Keratinocyte (primary cell): ENCODE measurements around the gene SLC41A3. TPM values are rescaled to one million over a fixed set of nuclear protein-coding genes. Genes with fewer than 3 reads are reported as not detected.

Source experiments
- DNase-seq: peaks from one replicate; pipeline ENCODE4 v3.0.0-alpha.2; 2011; ENCODE audit warnings: low read depth, missing footprints, low spot score
- FAIRE-seq: peaks from 2 replicates; lab custom pipeline; 2011; peaks lifted over from hg19 to GRCh38; lab: Jason Lieb, UNC
- H2AFZ ChIP-seq: 2 replicates; pipeline ENCODE4 v1.6.0; 2012; ENCODE audit warnings: low read length, control low read depth, inconsistent platforms; ENCODE audit not compliant: control insufficient read depth
- H3K27ac ChIP-seq: 2 replicates; pipeline ENCODE4 v1.5.1; 2011; ENCODE audit warnings: low read length; ENCODE audit not compliant: control insufficient read depth, insufficient read depth
- H3K27me3 ChIP-seq: 3 replicates; pipeline ENCODE4 v1.6.0; 2011; ENCODE audit warnings: low read length; ENCODE audit not compliant: control insufficient read depth, insufficient read depth; ENCODE audit errors: extremely low read depth
- H3K36me3 ChIP-seq, 2 experiments: 2 replicates in 1 of 2; 3 replicates in 1 of 2; pipeline ENCODE4 v1.5.1; 2011; ENCODE audit warnings: low read length in 2 of 2, mild to moderate bottlenecking in 1 of 2; ENCODE audit not compliant: control insufficient read depth in 2 of 2, insufficient read depth in 2 of 2; ENCODE audit errors: extremely low read depth in 1 of 2
- H3K4me1 ChIP-seq: 3 replicates; pipeline ENCODE4 v1.5.1; 2011; ENCODE audit warnings: low read length; ENCODE audit not compliant: control insufficient read depth, insufficient read depth; ENCODE audit errors: extremely low read depth
- H3K4me2 ChIP-seq: 3 replicates; pipeline ENCODE4 v1.6.0; 2011; ENCODE audit warnings: low read depth, low read length; ENCODE audit not compliant: control insufficient read depth, insufficient read depth; ENCODE audit errors: extremely low read depth
- H3K4me3 ChIP-seq, 3 experiments: fragments of 200-600 bp in 1 of 3; sonication (generic) in 1 of 3; 2 replicates in 2 of 3; 3 replicates in 1 of 3; pipeline ENCODE4 v1.5.1; 2011 to 2016; ENCODE audit warnings: low read length in 3 of 3, mild to moderate bottlenecking in 3 of 3, control low read depth in 2 of 3, inconsistent platforms in 1 of 3, low read depth in 1 of 3, mixed read lengths in 1 of 3, mixed run types in 1 of 3, moderate library complexity in 1 of 3; ENCODE audit not compliant: control insufficient read depth in 2 of 3, insufficient read depth in 2 of 3; ENCODE audit errors: extremely low read depth in 1 of 3
- H3K79me2 ChIP-seq: 2 replicates; pipeline ENCODE4 v1.6.0; 2012; ENCODE audit warnings: low read length; ENCODE audit not compliant: control insufficient read depth, insufficient read depth
- H3K9ac ChIP-seq: 3 replicates; pipeline ENCODE4 v1.6.0; 2011; ENCODE audit warnings: low read length; ENCODE audit not compliant: control insufficient read depth, insufficient read depth; ENCODE audit errors: extremely low read depth
- H3K9me1 ChIP-seq: 3 replicates; pipeline ENCODE4 v1.6.0; 2011; ENCODE audit warnings: low read length; ENCODE audit not compliant: control insufficient read depth, insufficient read depth; ENCODE audit errors: extremely low read depth
- H3K9me3 ChIP-seq: 2 replicates; pipeline ENCODE4 v1.5.1; 2012; ENCODE audit warnings: low read depth, low read length; ENCODE audit not compliant: control insufficient read depth
- H4K20me1 ChIP-seq: 3 replicates; pipeline ENCODE4 v1.6.0; 2011; ENCODE audit warnings: low read length; ENCODE audit not compliant: control insufficient read depth, insufficient read depth; ENCODE audit errors: extremely low read depth
- EZH2 ChIP-seq: IDR thresholded peaks from one replicate; pipeline ENCODE4 v1.6.1; 2012; ENCODE audit warnings: inconsistent platforms, mild to moderate bottlenecking, low read length, moderate library complexity
- dilution Hi-C: fragments of 300-500 bp; cut with MboI; formaldehyde crosslinking; loops from one replicate; pipeline ENCODE4 v1.7.0; 2020; ENCODE audit warnings: low sequenced_read_pairs; ENCODE audit not compliant: extremely low pct_ligation_motif_present
- polyA plus RNA-seq, 5 experiments: library from polyadenylated mRNA; depleted of rRNA in 3 of 5; stranded (reverse) in 3 of 5; stranded (forward) in 1 of 5; unstranded in 1 of 5; fragments of >200 nt; gene quantifications; 1 replicate in 1 of 5; 2 replicates in 3 of 5; 3 replicates in 1 of 5; pipeline versions ENCODE4 v1.2.1 to v1.2.3, GENCODE V29; 2011 to 2012; ENCODE audit warnings: missing spikeins in 2 of 5, low read depth in 1 of 5, low replicate concordance in 1 of 5
- TF ChIP-seq, protein P1 (sequence below), 3 experiments: IDR thresholded peaks in 1 of 3; conservative IDR thresholded peaks in 1 of 3; optimal IDR thresholded peaks in 1 of 3; 2 replicates in 2 of 3; 3 replicates in 1 of 3; pipeline versions ENCODE3 to v1.5.1; 2011; ENCODE audit warnings: low read length in 3 of 3, mild to moderate bottlenecking in 3 of 3, moderate library complexity in 2 of 3, control low read depth in 1 of 3, inconsistent platforms in 1 of 3; ENCODE audit not compliant: insufficient read depth in 2 of 3; ENCODE audit errors: extremely low read depth in 1 of 3

The SLC41A3 gene
- polyA plus RNA-seq, 1 donor (not counting 4 experiments of a cell fraction or from before 2014, with no cell fraction given), result 30.2 TPM

DNA sequence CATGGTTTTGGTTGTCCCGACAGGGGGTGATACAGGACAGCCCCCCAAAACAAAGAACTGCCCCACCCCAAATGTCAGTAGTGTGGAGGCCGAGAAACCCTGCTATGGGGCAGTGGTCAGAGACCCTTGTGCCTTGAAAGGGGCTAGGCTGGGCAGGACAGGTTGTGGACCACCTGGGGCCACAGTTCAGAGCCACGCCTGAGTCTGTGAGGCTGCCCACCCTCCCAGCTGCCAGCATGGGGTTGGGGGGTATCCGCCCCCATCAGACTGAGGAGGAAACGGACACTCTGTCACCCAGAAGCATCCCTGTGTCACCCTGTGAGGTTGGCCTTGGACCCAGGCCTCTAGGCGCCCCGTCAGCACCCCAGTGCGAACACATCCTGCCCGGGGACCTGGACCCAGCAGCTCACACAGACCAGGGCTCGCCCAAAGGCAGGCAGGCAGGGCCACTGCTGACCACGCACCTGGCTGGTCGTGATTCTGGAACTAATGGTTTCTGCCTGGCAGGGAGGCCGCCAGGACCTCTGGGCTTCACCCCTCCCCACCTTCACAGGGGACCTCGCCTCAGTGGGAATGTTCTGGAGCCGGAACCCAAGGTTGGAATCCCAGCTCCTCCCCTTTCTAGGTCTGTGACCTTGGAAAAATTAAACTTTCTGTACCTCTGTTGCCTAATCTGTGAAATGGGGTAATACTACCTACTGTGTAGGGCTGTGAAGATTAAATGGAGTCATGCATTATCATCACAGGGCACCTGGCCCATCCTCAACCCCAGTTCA, 1.4 kb downstream of the SLC41A3 start:
- peak; percentile 5 for FAIRE-seq
- Histone ChIP-seq H3K79me2 (no peaks in the 10 kb centered on the region), H4K20me1 (no peaks in the 10 kb centered on the region), H3K4me3 (peak overlapping the region in 2 of 3 experiments; percentile 64 to 76), H3K4me2 (peak overlapping the region; percentile 91), H3K36me3 (no peaks in the 10 kb centered on the region), H3K9me3 (no peaks in the 10 kb centered on the region), H2AFZ (no peak overlapping the region), H3K9ac (peak overlapping the region; percentile 78), H3K4me1 (peaks cover 19% of the 10 kb centered on the region), H3K27me3 (no peaks in the 10 kb centered on the region), H3K9me1 (no peaks in the 10 kb centered on the region), H3K27ac (no peak overlapping the region)
- dilution Hi-C loops, result no loop called here
- no peak for DNase-seq
- TF ChIP-seq, protein P1, sequence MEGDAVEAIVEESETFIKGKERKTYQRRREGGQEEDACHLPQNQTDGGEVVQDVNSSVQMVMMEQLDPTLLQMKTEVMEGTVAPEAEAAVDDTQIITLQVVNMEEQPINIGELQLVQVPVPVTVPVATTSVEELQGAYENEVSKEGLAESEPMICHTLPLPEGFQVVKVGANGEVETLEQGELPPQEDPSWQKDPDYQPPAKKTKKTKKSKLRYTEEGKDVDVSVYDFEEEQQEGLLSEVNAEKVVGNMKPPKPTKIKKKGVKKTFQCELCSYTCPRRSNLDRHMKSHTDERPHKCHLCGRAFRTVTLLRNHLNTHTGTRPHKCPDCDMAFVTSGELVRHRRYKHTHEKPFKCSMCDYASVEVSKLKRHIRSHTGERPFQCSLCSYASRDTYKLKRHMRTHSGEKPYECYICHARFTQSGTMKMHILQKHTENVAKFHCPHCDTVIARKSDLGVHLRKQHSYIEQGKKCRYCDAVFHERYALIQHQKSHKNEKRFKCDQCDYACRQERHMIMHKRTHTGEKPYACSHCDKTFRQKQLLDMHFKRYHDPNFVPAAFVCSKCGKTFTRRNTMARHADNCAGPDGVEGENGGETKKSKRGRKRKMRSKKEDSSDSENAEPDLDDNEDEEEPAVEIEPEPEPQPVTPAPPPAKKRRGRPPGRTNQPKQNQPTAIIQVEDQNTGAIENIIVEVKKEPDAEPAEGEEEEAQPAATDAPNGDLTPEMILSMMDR (optimal IDR thresholded peaks at IDR 0.05 in 1 of 3, IDR thresholded peaks at IDR 0.05 in 1 of 3, conservative IDR thresholded peaks at IDR 0.05 in 1 of 3; ENCODE audit: extremely low read depth in 1 of 3, insufficient read depth in 2 of 3, low read length in 3 of 3), result no peak
- no peak for TF ChIP-seq EZH2

GRCh38 chr3:126081618-126082361, 2.1 kb downstream of the SLC41A3 start:
- peaks cover 19% of the 10 kb centered on the region for H3K4me1 ChIP-seq
- H3K4me2 ChIP-seq, result no peak overlapping the region
- no peak overlapping the region for H3K4me3 ChIP-seq
- peak; percentile 5 for FAIRE-seq
- dilution Hi-C loops, result no loop called here
- H2AFZ ChIP-seq, result no peak overlapping the region
- no peaks in the 10 kb centered on the region for H3K27me3 ChIP-seq
- no peaks in the 10 kb centered on the region for H3K79me2 ChIP-seq
- no peaks in the 10 kb centered on the region for H3K9me3 ChIP-seq
- H3K9ac ChIP-seq, result no peak overlapping the region
- no peaks in the 10 kb centered on the region for H3K36me3 ChIP-seq
- H3K27ac ChIP-seq, result no peak overlapping the region
- TF ChIP-seq EZH2, result no peak
- TF ChIP-seq, protein P1 (optimal IDR thresholded peaks at IDR 0.05 in 1 of 3, IDR thresholded peaks at IDR 0.05 in 1 of 3, conservative IDR thresholded peaks at IDR 0.05 in 1 of 3; ENCODE audit: extremely low read depth in 1 of 3, insufficient read depth in 2 of 3, low read length in 3 of 3), result peak; percentile 45 to 77 (median 72)
- peak; percentile 71 for DNase-seq
- H3K9me1 ChIP-seq, result no peaks in the 10 kb centered on the region
- no peaks in the 10 kb centered on the region for H4K20me1 ChIP-seq
